ENCODE data around the gene MYOG. TPM values are rescaled to one million over a fixed set of nuclear protein-coding genes. Genes with fewer than 3 reads are reported as not detected.

MYOG gene
- total RNA-seq, 1 experiment from 2014 or later = not detected

DNA sequence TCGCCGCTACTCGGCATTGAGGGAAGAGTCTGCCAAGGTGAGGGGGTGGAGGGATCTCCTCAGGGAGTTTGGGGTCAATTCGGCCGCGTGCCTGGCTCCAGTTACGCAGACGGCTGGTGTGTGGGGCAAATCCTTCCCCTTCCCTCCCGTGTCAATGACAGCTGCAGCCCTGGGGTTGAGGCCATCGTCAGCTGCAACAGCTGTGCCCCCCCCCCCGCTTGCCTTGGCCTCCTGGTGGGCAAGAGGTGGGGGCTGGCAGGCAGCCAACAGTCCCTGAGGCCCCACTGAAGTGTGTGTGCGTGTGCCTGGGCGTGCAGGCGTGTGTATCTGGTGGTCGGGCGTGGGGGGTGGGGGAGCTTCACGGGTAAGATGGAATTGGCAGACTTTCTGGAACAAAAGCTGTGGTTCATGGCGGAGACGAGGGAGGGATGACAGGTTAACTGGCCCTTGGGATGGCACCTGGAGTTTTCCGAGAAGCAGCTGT lies 33.9 kb downstream of the MYOG start:
- Histone ChIP-seq H4K8ac (replicated peaks; ENCODE audit: insufficient read length, low read depth, low read length) (no peak overlapping the region), H2AFZ (ENCODE audit: low read length) (no peak overlapping the region), H3K4me1 (ENCODE audit: insufficient read depth, low read length) (peaks cover 4% of the 10 kb centered on the region; the same call in 1 of the 2 replicates), H2BK20ac (ENCODE audit: low read depth, low read length, poor library complexity, severe bottlenecking) (no peak overlapping the region), H3T11ph (ENCODE audit: low read length) (no peak overlapping the region), H2BK15ac (ENCODE audit: low read depth, low read length) (no peak overlapping the region), H2BK120ac (ENCODE audit: low read depth, low read length, poor library complexity, severe bottlenecking) (no peak overlapping the region), H3K9ac (ENCODE audit: extremely low read depth, insufficient read length, low read length) (no peak overlapping the region), H3K79me2 (ENCODE audit: insufficient read depth, low read length) (no peaks in the 10 kb centered on the region), H4K5ac (ENCODE audit: insufficient read length, low read depth, low read length) (no peak overlapping the region), H3K4ac (ENCODE audit: low read depth, low read length) (no peak overlapping the region), H3K27me3 (ENCODE audit: insufficient read depth, low read length) (no peaks in the 10 kb centered on the region), H2BK5ac (ENCODE audit: insufficient read length, low read length) (no peak overlapping the region), H3K27ac (ENCODE audit: insufficient read length, low read depth, low read length) (no peak overlapping the region), H2BK12ac (ENCODE audit: insufficient read length, low read depth, low read length) (no peak overlapping the region), H3K4me2 (ENCODE audit: insufficient read depth, insufficient read length, low read length) (no peak overlapping the region), H2AK5ac (ENCODE audit: insufficient read length, low read length) (no peak overlapping the region), H3K9me3 (ENCODE audit: control insufficient read depth, low read depth, low read length) (no peaks in the 10 kb centered on the region), H3K23ac (ENCODE audit: insufficient read length, low read depth, low read length) (no peak overlapping the region), H3K79me1 (ENCODE audit: insufficient read depth, low read depth, low read length, poor library complexity, severe bottlenecking) (no peaks in the 10 kb centered on the region), H4K91ac (ENCODE audit: insufficient read length, low read depth, low read length) (no peak overlapping the region), H3K18ac (ENCODE audit: insufficient read length, low read depth, low read length) (no peak overlapping the region), H3K56ac (ENCODE audit: insufficient read length, low read depth, low read length) (no peak overlapping the region), H3K23me2 (ENCODE audit: insufficient read length, low read depth, low read length, poor library complexity, severe bottlenecking) (no peaks in the 10 kb centered on the region), H4K20me1 (ENCODE audit: control insufficient read depth, insufficient read depth, insufficient read length) (no peaks in the 10 kb centered on the region), H3K14ac (ENCODE audit: insufficient read depth, low read length) (no peak overlapping the region)
- no peaks in the 10 kb centered on the region; the same call in 1 of the 2 replicates for H3K27me3 Mint-ChIP-seq (ENCODE audit: low read depth)
- peaks cover 0 to 22% (median 5%) of the 10 kb centered on the region in 3 experiments; a peak in 3 of 7 replicates for H3K36me3 Mint-ChIP-seq (ENCODE audit: insufficient read depth in 1 of 3, low read depth in 3 of 3)
- TF ChIP-seq, protein P1, sequence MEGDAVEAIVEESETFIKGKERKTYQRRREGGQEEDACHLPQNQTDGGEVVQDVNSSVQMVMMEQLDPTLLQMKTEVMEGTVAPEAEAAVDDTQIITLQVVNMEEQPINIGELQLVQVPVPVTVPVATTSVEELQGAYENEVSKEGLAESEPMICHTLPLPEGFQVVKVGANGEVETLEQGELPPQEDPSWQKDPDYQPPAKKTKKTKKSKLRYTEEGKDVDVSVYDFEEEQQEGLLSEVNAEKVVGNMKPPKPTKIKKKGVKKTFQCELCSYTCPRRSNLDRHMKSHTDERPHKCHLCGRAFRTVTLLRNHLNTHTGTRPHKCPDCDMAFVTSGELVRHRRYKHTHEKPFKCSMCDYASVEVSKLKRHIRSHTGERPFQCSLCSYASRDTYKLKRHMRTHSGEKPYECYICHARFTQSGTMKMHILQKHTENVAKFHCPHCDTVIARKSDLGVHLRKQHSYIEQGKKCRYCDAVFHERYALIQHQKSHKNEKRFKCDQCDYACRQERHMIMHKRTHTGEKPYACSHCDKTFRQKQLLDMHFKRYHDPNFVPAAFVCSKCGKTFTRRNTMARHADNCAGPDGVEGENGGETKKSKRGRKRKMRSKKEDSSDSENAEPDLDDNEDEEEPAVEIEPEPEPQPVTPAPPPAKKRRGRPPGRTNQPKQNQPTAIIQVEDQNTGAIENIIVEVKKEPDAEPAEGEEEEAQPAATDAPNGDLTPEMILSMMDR (conservative IDR thresholded peaks at IDR 0.05) = no peak
- peaks cover 41 to 70% of the 10 kb centered on the region in 2 experiments for H3K4me1 Mint-ChIP-seq
- no peak overlapping the region for H3K4me3 Mint-ChIP-seq
- H3K27ac Mint-ChIP-seq = no peak overlapping the region; a peak in 1 of 7 replicates
- no CpG with 5 or more reads among the region's 20 CpGs for WGBS (ENCODE audit: extremely low coverage, insufficient read length, low lambda C conversion rate)
- H3K9me3 Mint-ChIP-seq = no peaks in the 10 kb centered on the region
- DNase-seq = no peak
